GM18909 (cell line): ENCODE results near the gene FXYD3.

Experiments used
- ATAC-seq: cut with Tn5 transposase; IDR thresholded peaks from one replicate; pipeline ENCODE4 v1.9.1; 2021; ENCODE audit warnings: mild to moderate bottlenecking; ENCODE audit not compliant: unreplicated experiment, poor library complexity

FXYD3 gene

DNA sequence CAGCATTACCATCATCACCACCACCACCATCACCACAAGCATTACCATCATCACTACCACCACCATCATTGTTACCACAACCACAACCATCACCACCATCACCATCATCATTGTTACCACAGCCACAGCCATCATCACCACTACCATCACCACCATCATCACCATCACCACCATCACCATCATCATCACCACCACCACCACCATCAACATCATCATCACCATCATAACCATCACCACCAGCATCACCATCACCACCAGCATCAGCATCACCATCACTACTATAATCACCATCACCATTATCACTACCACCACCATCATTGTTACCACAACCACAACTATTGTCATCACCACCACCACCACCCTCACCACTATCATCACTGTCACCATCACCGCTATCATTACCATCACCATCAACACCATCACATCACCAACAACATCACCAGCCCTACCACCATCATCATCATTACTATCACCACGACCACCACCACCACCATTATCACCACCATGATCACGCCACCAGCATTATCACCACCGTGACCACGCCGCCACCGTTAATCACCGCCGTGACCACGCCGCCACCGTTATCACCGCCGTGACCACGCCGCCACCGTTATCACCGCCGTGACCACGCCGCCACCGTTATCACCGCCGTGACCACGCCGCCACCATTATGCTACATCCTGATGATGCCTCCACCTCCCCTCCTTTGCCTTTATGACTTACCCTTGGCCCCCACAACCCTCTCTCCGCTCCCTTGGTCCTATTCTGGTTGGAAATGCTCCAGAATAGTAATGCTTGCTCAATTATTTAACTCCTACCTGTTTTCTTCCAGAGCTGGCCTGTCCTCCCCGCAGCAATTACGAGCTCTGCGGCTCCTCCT is 10.0 kb upstream of the FXYD3 start:
- no peak for ATAC-seq

DNA sequence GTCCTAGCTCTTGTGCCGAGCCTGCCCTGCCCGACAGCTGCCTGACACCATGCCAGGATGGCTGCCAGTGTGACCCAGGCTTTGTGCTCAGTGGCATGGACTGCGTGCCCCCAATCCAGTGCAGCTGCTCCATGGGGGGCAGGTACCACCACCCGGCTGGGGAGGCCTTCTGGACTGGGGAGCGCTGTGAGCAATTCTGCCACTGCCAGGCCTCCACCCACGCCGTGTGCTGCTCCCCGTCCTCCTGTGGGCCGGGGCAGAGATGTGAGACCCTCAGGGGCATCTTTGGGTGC is 9.4 kb upstream of the FXYD3 start:
- ATAC-seq, result no peak

GRCh38 chr19:35106898-35107541 is 8.6 kb upstream of the FXYD3 start:
- no peak for ATAC-seq

DNA sequence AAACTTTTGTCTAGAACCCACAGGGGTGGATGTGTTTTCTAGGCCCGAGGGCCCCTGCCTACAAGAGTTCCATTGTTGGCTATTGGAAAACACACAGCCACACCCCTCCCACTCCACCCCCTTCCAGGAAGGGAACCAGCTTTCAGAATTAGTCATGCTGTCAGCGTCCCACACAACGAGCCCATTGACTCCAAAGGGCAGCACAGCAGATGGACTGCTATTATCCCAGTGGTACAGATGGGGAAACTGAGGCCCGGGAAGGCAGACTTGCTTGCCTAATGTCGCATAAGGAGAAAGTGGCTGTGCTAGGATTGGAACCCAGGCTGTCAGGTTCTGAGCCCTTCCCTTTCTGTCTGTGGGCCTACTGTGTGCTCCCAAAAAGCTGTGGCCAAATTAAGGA is 8.1 kb upstream of the FXYD3 start:
- no peak for ATAC-seq

- no peak for ATAC-seq
Observed at GRCh38 chr19:35108730-35109129, 6.9 kb upstream of the FXYD3 start.

- no peak for ATAC-seq
Observed at GRCh38 chr19:35109395-35110112, 6.1 kb upstream of the FXYD3 start.

DNA sequence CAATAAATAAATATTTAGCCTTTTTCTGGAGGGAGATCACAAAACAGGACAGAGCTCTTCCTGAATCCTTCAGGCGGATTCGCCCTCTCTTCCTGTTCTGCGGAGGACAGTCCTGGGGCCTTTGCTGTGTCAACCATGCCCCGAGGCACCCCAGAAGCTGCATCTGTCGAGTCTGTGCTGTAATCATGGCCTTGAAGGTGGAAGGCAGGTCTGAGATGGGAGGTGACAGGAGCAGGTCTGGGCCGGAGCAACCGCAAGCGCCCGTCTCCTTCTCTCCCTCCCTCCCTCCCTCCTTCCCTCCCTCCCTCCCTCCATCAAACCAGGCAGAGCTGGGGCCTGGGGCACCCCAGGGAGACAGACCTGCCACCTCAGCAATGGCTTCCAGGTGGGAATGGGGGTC is 4.6 kb upstream of the FXYD3 start:
- no peak for ATAC-seq

GRCh38 chr19:35112995-35113688 is 2.5 kb upstream of the FXYD3 start:
- ATAC-seq, result no peak

DNA sequence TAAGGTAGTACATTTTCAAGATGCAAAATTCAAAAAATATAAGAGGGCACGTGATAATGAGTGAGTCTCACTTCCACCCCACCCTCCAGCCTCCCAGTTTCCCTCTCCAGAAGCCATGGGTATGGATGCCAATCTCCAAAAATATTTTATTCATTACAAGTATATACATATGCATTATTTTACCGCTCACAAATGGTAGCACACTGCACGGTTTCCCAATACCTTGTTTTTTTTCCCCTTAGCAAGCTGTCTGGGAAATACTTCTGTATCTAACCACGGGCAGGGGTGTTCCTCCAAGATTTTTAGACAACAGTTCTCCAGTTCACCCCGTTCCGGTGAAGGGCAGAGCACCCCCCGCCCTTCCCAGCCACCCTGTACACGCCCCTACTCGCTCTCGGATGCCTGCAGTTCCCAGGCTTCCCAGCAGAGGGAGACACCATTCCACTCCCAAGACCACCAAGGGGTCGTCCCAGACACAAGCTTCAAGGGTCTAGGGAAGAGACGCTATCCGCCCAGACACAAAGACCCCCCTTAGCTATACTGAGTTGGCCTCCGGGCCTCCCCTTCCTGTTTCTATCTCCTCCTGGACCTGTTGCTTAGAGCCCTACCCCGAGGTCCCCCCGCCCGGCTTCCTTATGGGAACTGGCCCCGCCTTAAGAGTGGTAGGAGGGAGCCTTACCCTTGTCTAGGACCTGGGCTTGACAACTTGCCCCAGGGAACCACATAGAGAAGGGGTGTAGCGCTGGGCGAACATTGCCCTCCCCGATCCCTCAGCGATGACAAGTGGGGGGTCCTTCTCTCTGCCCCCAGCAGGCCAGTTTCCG is 1.1 kb upstream of the FXYD3 start:
- no peak for ATAC-seq

- no peak for ATAC-seq
Observed at GRCh38 chr19:35116072-35116801, 614 bp downstream of the FXYD3 start.

GRCh38 chr19:35117116-35117515 is 1.5 kb downstream of the FXYD3 start:
- no peak for ATAC-seq

DNA sequence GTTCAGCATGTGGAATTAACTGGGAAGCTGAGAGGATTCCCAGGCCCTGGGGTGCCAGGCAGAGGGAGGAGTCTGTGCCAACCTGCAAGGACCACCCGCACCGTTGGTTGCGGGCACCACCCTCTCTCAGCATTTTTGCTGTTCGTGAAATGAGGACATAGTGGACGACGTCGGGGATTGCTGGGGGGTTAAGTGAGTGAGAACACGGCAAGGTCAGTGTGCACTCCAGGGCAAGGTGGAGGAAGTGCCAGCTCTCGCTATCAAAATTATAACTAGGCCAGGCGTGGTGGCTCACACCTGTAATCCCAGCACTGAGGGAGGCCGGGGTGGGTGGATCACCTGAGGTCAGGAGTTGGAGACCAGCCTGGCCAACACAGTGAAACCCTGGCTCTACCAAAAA is 2.2 kb downstream of the FXYD3 start:
- no peak for ATAC-seq

DNA sequence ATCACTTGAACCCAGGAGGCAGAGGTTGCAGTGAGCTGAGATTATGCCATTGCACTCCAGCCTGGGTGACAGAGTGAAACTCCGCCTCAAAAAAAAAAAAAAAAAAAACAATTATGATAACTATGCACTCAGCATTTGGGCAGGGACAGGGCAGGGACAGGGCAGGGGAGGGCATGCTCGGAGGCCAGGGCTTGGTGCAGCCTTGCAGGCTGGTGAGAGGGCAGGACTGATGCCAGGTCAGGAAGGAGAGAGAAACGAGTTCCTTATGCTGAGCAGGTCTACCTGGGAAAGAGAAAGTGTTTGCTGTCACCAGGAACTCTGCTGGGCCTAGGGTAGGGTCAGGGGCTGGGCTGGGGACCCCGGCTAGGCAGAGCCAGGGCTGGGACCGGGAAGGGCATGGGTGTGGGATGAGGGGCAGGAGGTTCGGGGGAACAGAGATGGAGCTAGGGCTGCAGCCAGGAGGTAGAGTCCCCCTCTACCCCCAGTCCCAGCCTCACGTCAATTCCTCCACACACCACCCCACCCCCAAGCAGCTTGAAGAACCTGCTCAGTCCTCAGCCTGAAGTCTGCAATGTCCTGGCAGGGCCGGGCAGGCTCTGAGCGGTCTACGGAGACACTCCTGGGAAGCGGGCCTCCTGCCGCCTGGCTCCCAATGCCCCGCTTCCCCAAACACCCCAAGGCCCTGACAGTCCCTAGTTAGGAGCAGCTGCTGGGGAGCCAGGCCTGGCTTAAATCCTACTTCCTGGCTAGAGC is 2.8 kb downstream of the FXYD3 start:
- ATAC-seq, result no peak

- no peak for ATAC-seq
Observed at GRCh38 chr19:35119091-35119490, 3.5 kb downstream of the FXYD3 start.

- ATAC-seq, result no peak
Observed at GRCh38 chr19:35119578-35120155, 4.0 kb downstream of the FXYD3 start.

DNA sequence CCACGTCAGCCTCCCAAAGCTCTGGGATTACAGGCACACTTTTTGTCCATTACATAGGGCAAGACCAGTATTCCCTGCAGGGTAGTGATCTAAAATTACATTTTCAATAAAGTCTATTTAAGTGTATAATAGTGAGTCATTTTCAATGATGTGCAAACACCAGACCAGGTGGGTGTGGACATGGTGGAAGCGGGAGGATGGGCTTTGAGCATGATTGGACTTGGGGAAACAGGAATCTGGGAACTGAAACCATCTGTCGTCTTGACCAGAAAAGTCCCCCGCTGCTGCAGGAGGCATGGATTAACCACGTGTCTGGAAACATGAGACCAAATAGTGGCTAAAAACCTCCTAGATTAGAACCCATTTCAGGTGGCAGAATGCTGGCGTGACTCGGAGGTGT is 4.9 kb downstream of the FXYD3 start:
- no peak for ATAC-seq

DNA sequence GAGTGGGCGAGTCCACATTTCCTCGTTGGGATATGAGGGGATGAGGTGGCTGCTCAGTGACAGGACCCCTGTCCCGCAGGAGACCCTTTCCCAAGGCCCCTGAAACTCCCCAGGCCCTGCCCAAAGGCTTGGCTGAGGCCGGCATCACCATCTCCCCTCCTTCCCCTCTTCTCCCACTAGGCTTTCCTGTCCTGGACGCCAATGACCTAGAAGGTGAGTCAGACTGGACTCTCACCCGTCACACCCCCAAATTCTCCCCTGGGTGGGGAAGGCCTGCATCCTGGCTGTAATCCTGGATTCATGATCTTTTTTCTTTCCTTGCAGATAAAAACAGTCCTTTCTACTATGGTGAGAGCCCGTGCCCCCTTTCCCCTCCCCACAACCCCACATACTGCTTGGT is 5.3 kb downstream of the FXYD3 start:
- no peak for ATAC-seq
